H9 (cell line): ENCODE data around the gene GLCCI1. TPM values are rescaled to one million over a fixed set of nuclear protein-coding genes. Genes with fewer than 3 reads are reported as not detected.

Experiments used
- DNase-seq: peaks from one replicate; pipeline ENCODE4 v3.0.0-alpha.2; 2017
- H2AFZ ChIP-seq: one replicate; pipeline ENCODE4 v1.6.1; 2013; ENCODE audit warnings: mild to moderate bottlenecking, low read length, control low read depth, moderate library complexity
- H2AK5ac ChIP-seq: 2 replicates; pipeline ENCODE4 v1.6.1; 2013; ENCODE audit warnings: low read length, control low read depth, mixed read lengths; ENCODE audit not compliant: insufficient read length
- H2BK120ac ChIP-seq: one replicate; pipeline ENCODE4 v1.6.1; 2013; ENCODE audit warnings: low read depth, mild to moderate bottlenecking, low read length, control low read depth, inconsistent platforms; ENCODE audit not compliant: poor library complexity, severe bottlenecking
- H2BK12ac ChIP-seq: 2 replicates; pipeline ENCODE4 v1.6.1; 2013; ENCODE audit warnings: low read length, control low read depth, mixed read lengths, low read depth; ENCODE audit not compliant: insufficient read length
- H2BK15ac ChIP-seq: 2 replicates; pipeline ENCODE4 v1.6.1; 2013; ENCODE audit warnings: low read depth, low read length, control low read depth
- H2BK20ac ChIP-seq: one replicate; pipeline ENCODE4 v1.6.1; 2013; ENCODE audit warnings: low read depth, mild to moderate bottlenecking, low read length, control low read depth, inconsistent platforms; ENCODE audit not compliant: poor library complexity, severe bottlenecking
- H2BK5ac ChIP-seq: 2 replicates; pipeline ENCODE4 v1.6.1; 2013; ENCODE audit warnings: low read length, control low read depth, mixed read lengths; ENCODE audit not compliant: insufficient read length
- H3K14ac ChIP-seq: 2 replicates; pipeline ENCODE4 v1.6.1; 2013; ENCODE audit warnings: low read length, control low read depth; ENCODE audit not compliant: insufficient read depth
- H3K18ac ChIP-seq: 2 replicates; pipeline ENCODE4 v1.6.1; 2013; ENCODE audit warnings: low read depth, mild to moderate bottlenecking, mixed read lengths, low read length, control low read depth; ENCODE audit not compliant: insufficient read length
- H3K23ac ChIP-seq: 2 replicates; pipeline ENCODE4 v1.6.1; 2013; ENCODE audit warnings: low read length, control low read depth, mixed read lengths, low read depth; ENCODE audit not compliant: insufficient read length
- H3K23me2 ChIP-seq: 2 replicates; pipeline ENCODE4 v1.6.1; 2013; ENCODE audit warnings: low read depth, mild to moderate bottlenecking, mixed read lengths, low read length, control low read depth; ENCODE audit not compliant: insufficient read length, poor library complexity, severe bottlenecking
- H3K27ac ChIP-seq: 2 replicates; pipeline ENCODE4 v1.5.1; 2013; ENCODE audit warnings: low read length, control low read depth, mixed read lengths, low read depth; ENCODE audit not compliant: insufficient read length
- H3K27me3 ChIP-seq: 2 replicates; pipeline ENCODE4 v1.6.1; 2013; ENCODE audit warnings: low read length, control low read depth, inconsistent platforms; ENCODE audit not compliant: insufficient read depth
- H3K4ac ChIP-seq: 2 replicates; pipeline ENCODE4 v1.6.1; 2013; ENCODE audit warnings: low read depth, mild to moderate bottlenecking, control low read depth, inconsistent platforms, low read length, moderate library complexity
- H3K4me1 ChIP-seq: 2 replicates; pipeline ENCODE4 v1.6.1; 2013; ENCODE audit warnings: low read length, control low read depth, inconsistent platforms; ENCODE audit not compliant: insufficient read depth
- H3K4me2 ChIP-seq: 2 replicates; pipeline ENCODE4 v1.6.1; 2013; ENCODE audit warnings: low read length, control low read depth, mixed read lengths; ENCODE audit not compliant: insufficient read length, insufficient read depth
- H3K56ac ChIP-seq: 2 replicates; pipeline ENCODE4 v1.6.1; 2013; ENCODE audit warnings: low read depth, mild to moderate bottlenecking, mixed read lengths, low read length, control low read depth; ENCODE audit not compliant: insufficient read length
- H3K79me1 ChIP-seq: 2 replicates; pipeline ENCODE4 v1.6.1; 2013; ENCODE audit warnings: low read depth, mild to moderate bottlenecking, moderate library complexity, low read length, control low read depth, inconsistent platforms; ENCODE audit not compliant: insufficient read depth, poor library complexity, severe bottlenecking
- H3K79me2 ChIP-seq: 2 replicates; pipeline ENCODE4 v1.6.1; 2013; ENCODE audit warnings: low read length, control low read depth, inconsistent platforms; ENCODE audit not compliant: insufficient read depth
- H3K9ac ChIP-seq: 2 replicates; pipeline ENCODE4 v1.6.1; 2013; ENCODE audit warnings: low read length, control low read depth, mixed read lengths; ENCODE audit not compliant: insufficient read length; ENCODE audit errors: extremely low read depth
- H3K9me3 ChIP-seq: one replicate; pipeline ENCODE4 v1.6.1; 2013; ENCODE audit warnings: low read depth, low read length, inconsistent platforms; ENCODE audit not compliant: control insufficient read depth
- H3T11ph ChIP-seq: one replicate; pipeline ENCODE4 v1.6.1; 2013; ENCODE audit warnings: mild to moderate bottlenecking, low read length, control low read depth, inconsistent platforms
- H4K20me1 ChIP-seq: one replicate; pipeline ENCODE4 v1.6.1; 2013; ENCODE audit not compliant: control insufficient read depth, insufficient read length, insufficient read depth
- H4K5ac ChIP-seq: 2 replicates; pipeline ENCODE4 v1.6.1; 2013; ENCODE audit warnings: low read depth, mild to moderate bottlenecking, mixed read lengths, low read length, control low read depth; ENCODE audit not compliant: insufficient read length
- H4K8ac ChIP-seq: replicated peaks from 2 replicates; pipeline ENCODE4 v1.6.1; 2013; ENCODE audit warnings: low read length, control low read depth, mixed read lengths, low read depth; ENCODE audit not compliant: insufficient read length
- H4K91ac ChIP-seq: 2 replicates; pipeline ENCODE4 v1.6.1; 2013; ENCODE audit warnings: low read depth, mild to moderate bottlenecking, moderate library complexity, mixed read lengths, low read length, control low read depth; ENCODE audit not compliant: insufficient read length
- H3K27ac Mint-ChIP-seq, 3 experiments: 2 replicates in 2 of 3; 3 replicates in 1 of 3; pipeline ENCODE4 v1.8.0; 2020 to 2021; ENCODE audit warnings: mixed read lengths in 3 of 3, mild to moderate bottlenecking in 1 of 3, moderate library complexity in 1 of 3
- H3K27me3 Mint-ChIP-seq: 2 replicates; pipeline ENCODE4 v1.8.0; 2021; ENCODE audit warnings: low read depth, mild to moderate bottlenecking, moderate library complexity, mixed read lengths
- H3K36me3 Mint-ChIP-seq, 3 experiments: 2 replicates in 2 of 3; 3 replicates in 1 of 3; pipeline ENCODE4 v1.8.0; 2020 to 2021; ENCODE audit warnings: low read depth in 3 of 3, mixed read lengths in 3 of 3; ENCODE audit not compliant: insufficient read depth in 1 of 3
- H3K4me1 Mint-ChIP-seq, 2 experiments: 2 replicates each; pipeline ENCODE4 v1.8.0; 2020; ENCODE audit warnings: mixed read lengths in 2 of 2
- H3K4me3 Mint-ChIP-seq, 2 experiments: 2 replicates in 1 of 2; 3 replicates in 1 of 2; pipeline ENCODE4 v1.8.0; 2020 to 2021; ENCODE audit warnings: mild to moderate bottlenecking in 2 of 2, mixed read lengths in 2 of 2, moderate library complexity in 1 of 2
- H3K9me3 Mint-ChIP-seq, 2 experiments: 2 replicates in 1 of 2; 3 replicates in 1 of 2; pipeline ENCODE4 v1.8.0; 2020; ENCODE audit warnings: mild to moderate bottlenecking in 2 of 2, mixed read lengths in 2 of 2, moderate library complexity in 1 of 2
- WGBS: extraction: QIAGEN DNeasy Blood & Tissue Kit; methylation state at CpG from one replicate; pipeline ENCODE4 v1.1.7; 2013; ENCODE audit warnings: missing lambda C conversion rate, low lambda C conversion rate, mixed read lengths; ENCODE audit not compliant: insufficient read length; ENCODE audit errors: extremely low coverage; 5-methylcytosine and 5-hydroxymethylcytosine counted together
- total RNA-seq: library from RNA; stranded (reverse); gene quantifications from 2 replicates; pipeline ENCODE4 v1.2.1, GENCODE V29; 2021
- TF ChIP-seq, protein P1 (sequence below): fragments of 200-600 bp; sonication (generic); conservative IDR thresholded peaks from 3 replicates; pipeline ENCODE4 v1.8.0; 2021; ENCODE audit warnings: antibody characterized with exemption, mild to moderate bottlenecking

GLCCI1 gene
- total RNA-seq, 1 experiment from 2014 or later = 19.1 TPM

DNA sequence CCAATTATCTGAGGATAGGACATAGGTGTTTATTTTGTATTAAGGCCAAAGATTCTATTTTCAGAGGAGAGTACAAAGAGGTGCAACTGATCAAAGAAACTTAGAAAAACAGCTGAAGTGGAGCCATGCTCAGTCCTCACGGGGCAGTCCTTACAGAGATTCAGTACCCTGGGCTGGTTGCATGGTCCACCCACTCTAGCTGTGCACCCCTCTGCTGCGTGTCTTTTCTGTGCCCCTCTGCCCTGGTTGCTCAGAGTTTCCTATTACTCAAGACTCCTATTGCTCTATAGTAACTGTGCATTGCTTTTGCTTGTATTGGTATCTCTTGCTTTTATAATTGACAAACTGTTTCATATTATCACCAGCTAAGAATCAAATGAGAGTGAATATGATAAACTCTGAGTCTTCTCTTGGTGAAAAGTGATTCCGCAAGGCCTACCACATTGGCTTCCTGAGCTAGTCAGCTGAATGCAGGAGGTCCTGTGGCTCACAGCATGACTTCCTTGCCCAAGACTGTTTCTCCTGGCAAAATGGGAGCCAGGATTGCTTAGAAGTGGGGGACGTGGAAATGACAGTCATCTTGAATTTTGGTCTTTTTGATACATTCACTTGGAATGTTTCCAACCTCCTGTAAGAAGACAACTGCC, 137.0 kb downstream of the GLCCI1 start:
- Histone ChIP-seq H3K4me2 (no peak overlapping the region), H3K27ac (no peak overlapping the region), H2BK5ac (no peak overlapping the region), H3K9me3 (no peaks in the 10 kb centered on the region), H4K91ac (no peak overlapping the region), H3T11ph (no peak overlapping the region), H3K4me1 (no peaks in the 10 kb centered on the region; the same call in 1 of the 2 replicates), H3K4ac (no peak overlapping the region), H4K5ac (no peak overlapping the region), H2AK5ac (no peak overlapping the region), H4K8ac (no peak overlapping the region), H2BK20ac (no peak overlapping the region), H3K56ac (no peak overlapping the region), H3K79me2 (no peaks in the 10 kb centered on the region), H2BK15ac (no peak overlapping the region), H2BK120ac (no peak overlapping the region), H3K9ac (no peak overlapping the region), H2BK12ac (no peak overlapping the region), H3K23me2 (no peaks in the 10 kb centered on the region), H3K27me3 (no peaks in the 10 kb centered on the region), H3K79me1 (no peaks in the 10 kb centered on the region), H3K18ac (no peak overlapping the region), H3K14ac (no peak overlapping the region), H3K23ac (no peak overlapping the region), H2AFZ (no peak overlapping the region), H4K20me1 (no peaks in the 10 kb centered on the region)
- Mint-ChIP-seq H3K36me3 (peaks cover 2 to 9% (median 6%) of the 10 kb centered on the region in 3 experiments; a peak in 3 of 7 replicates), H3K27me3 (no peaks in the 10 kb centered on the region), H3K27ac (no peak overlapping the region), H3K4me1 (peaks cover 31 to 32% of the 10 kb centered on the region in 2 experiments), H3K9me3 (peaks cover 7 to 11% of the 10 kb centered on the region in 2 experiments; a peak in 3 of 5 replicates), H3K4me3 (no peak overlapping the region)
- no peak for DNase-seq
- TF ChIP-seq, protein P1, sequence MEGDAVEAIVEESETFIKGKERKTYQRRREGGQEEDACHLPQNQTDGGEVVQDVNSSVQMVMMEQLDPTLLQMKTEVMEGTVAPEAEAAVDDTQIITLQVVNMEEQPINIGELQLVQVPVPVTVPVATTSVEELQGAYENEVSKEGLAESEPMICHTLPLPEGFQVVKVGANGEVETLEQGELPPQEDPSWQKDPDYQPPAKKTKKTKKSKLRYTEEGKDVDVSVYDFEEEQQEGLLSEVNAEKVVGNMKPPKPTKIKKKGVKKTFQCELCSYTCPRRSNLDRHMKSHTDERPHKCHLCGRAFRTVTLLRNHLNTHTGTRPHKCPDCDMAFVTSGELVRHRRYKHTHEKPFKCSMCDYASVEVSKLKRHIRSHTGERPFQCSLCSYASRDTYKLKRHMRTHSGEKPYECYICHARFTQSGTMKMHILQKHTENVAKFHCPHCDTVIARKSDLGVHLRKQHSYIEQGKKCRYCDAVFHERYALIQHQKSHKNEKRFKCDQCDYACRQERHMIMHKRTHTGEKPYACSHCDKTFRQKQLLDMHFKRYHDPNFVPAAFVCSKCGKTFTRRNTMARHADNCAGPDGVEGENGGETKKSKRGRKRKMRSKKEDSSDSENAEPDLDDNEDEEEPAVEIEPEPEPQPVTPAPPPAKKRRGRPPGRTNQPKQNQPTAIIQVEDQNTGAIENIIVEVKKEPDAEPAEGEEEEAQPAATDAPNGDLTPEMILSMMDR = no peak
- WGBS = no CpG with 5 or more reads among the region's 4 CpGs
